Endothelial cell of umbilical vein (primary cell): Measurements from ENCODE around the gene ART5. TPM values are rescaled to one million over a fixed set of nuclear protein-coding genes. Genes with fewer than 3 reads are reported as not detected.

Source experiments
- BruUV-seq: library from RNA; stranded (reverse); fragments of 400-500 nt; replicated peaks from 2 replicates; lab custom pipeline; 2021; lab: Mats Ljungman, UMichigan
- CTCF ChIA-PET: fragments of 300-600, 350-600 bp; sonication (Branson Sonifier 250); formaldehyde crosslinking; loops from one replicate; lab custom pipeline; 2021; ENCODE audit warnings: antibody characterized with exemption, inconsistent platforms; lab: Charles Lee
- POLR2A ChIA-PET: fragments of 300-600, 350-600 bp; sonication (Branson Sonifier 250); formaldehyde crosslinking; loops from one replicate; lab custom pipeline; 2021; ENCODE audit warnings: antibody characterized with exemption, inconsistent platforms; lab: Charles Lee
- DNase-seq: peaks from one replicate; pipeline ENCODE4 v3.0.0-alpha.2; 2011; ENCODE audit warnings: low read depth, low spot score
- FAIRE-seq: peaks from 2 replicates; lab custom pipeline; 2011; peaks lifted over from hg19 to GRCh38; lab: Jason Lieb, UNC
- H2AFZ ChIP-seq: 2 replicates; pipeline ENCODE4 v1.6.0; 2012; ENCODE audit warnings: low read depth, low read length, control low read depth, inconsistent platforms
- H3K27ac ChIP-seq: 2 replicates; pipeline ENCODE4 v1.5.1; 2011; ENCODE audit warnings: low read depth, mild to moderate bottlenecking, control low read depth, low read length, moderate library complexity; ENCODE audit not compliant: insufficient read depth
- H3K27me3 ChIP-seq, 2 experiments: 2 replicates each; pipeline versions ENCODE4 v1.6.0 to v1.6.1; 2011; ENCODE audit warnings: low read length in 2 of 2, mixed read lengths in 1 of 2; ENCODE audit not compliant: control insufficient read depth in 2 of 2, insufficient read depth in 2 of 2
- H3K36me3 ChIP-seq, 2 experiments: 2 replicates in 1 of 2; 3 replicates in 1 of 2; pipeline ENCODE4 v1.5.1; 2011; ENCODE audit warnings: low read length in 2 of 2, mild to moderate bottlenecking in 1 of 2, moderate library complexity in 1 of 2; ENCODE audit not compliant: control insufficient read depth in 2 of 2, insufficient read depth in 2 of 2; ENCODE audit errors: extremely low read depth in 1 of 2
- H3K4me1 ChIP-seq: 3 replicates; pipeline ENCODE4 v1.5.1; 2011; ENCODE audit warnings: mild to moderate bottlenecking, low read length; ENCODE audit not compliant: control insufficient read depth, insufficient read depth; ENCODE audit errors: extremely low read depth
- H3K4me2 ChIP-seq: 2 replicates; pipeline ENCODE4 v1.6.1; 2011; ENCODE audit warnings: low read length, control low read depth, mixed read lengths; ENCODE audit not compliant: insufficient read depth
- H3K4me3 ChIP-seq, 3 experiments: fragments of 200-600 bp in 1 of 3; sonication (generic), shearing (Covaris generic) in 1 of 3; replicated peaks in 1 of 3; 2 replicates each; pipeline ENCODE4 v1.5.1; 2011 to 2016; ENCODE audit warnings: control low read depth in 3 of 3, low read length in 3 of 3, mild to moderate bottlenecking in 2 of 3, inconsistent platforms in 1 of 3, low read depth in 1 of 3, moderate library complexity in 1 of 3; ENCODE audit not compliant: insufficient read depth in 1 of 3
- H3K79me2 ChIP-seq: 2 replicates; pipeline ENCODE4 v1.6.0; 2012; ENCODE audit warnings: low read length, inconsistent platforms; ENCODE audit not compliant: control insufficient read depth, insufficient read depth
- H3K9ac ChIP-seq: replicated peaks from 2 replicates; pipeline ENCODE3; 2011; ENCODE audit warnings: low read length, control low read depth; ENCODE audit not compliant: insufficient read depth; ENCODE audit errors: extremely low read depth
- H3K9me1 ChIP-seq: replicated peaks from 3 replicates; pipeline ENCODE4 v1.6.0; 2011; ENCODE audit warnings: mild to moderate bottlenecking, low read length; ENCODE audit not compliant: control insufficient read depth, insufficient read depth; ENCODE audit errors: extremely low read depth
- H3K9me3 ChIP-seq: replicated peaks from 2 replicates; pipeline ENCODE4 v1.5.1; 2012; ENCODE audit warnings: low read length, inconsistent platforms; ENCODE audit not compliant: control insufficient read depth, insufficient read depth
- H4K20me1 ChIP-seq: replicated peaks from 2 replicates; pipeline ENCODE3; 2011; ENCODE audit warnings: mild to moderate bottlenecking, low read length; ENCODE audit not compliant: control insufficient read depth, insufficient read depth; ENCODE audit errors: extremely low read depth
- CTCF ChIP-seq, 2 donors: IDR thresholded peaks; 1 replicate in 1 of 2; 2 replicates in 1 of 2; pipeline ENCODE4 v1.5.1; 2011; ENCODE audit warnings: low read length in 2 of 2, mild to moderate bottlenecking in 2 of 2, moderate library complexity in 2 of 2, control low read depth in 1 of 2, inconsistent platforms in 1 of 2, low read depth in 1 of 2; ENCODE audit not compliant: insufficient read depth in 1 of 2; ENCODE audit errors: extremely low read depth in 1 of 2
- EZH2 ChIP-seq: IDR thresholded peaks from 2 replicates; pipeline ENCODE4 v1.6.1; 2012; ENCODE audit warnings: borderline replicate concordance, low read depth, mild to moderate bottlenecking, moderate library complexity, low read length, inconsistent platforms; ENCODE audit not compliant: severe bottlenecking
- FOS ChIP-seq: IDR thresholded peaks from 2 replicates; pipeline ENCODE4 v1.6.1; 2011; ENCODE audit warnings: mild to moderate bottlenecking, low read length, moderate library complexity, borderline replicate concordance; ENCODE audit not compliant: insufficient read depth
- GATA2 ChIP-seq: IDR thresholded peaks from 2 replicates; pipeline ENCODE4 v1.7.0; 2011; ENCODE audit warnings: low read depth, mild to moderate bottlenecking, moderate library complexity, mixed read lengths, low read length; ENCODE audit not compliant: insufficient read length, insufficient read depth
- MYC ChIP-seq: IDR thresholded peaks from one replicate; pipeline ENCODE4 v1.6.1; 2011; ENCODE audit warnings: mild to moderate bottlenecking, low read depth, low read length
- POLR2A ChIP-seq: IDR thresholded peaks from 2 replicates; pipeline ENCODE4 v1.6.1; 2012; ENCODE audit warnings: low read depth, mild to moderate bottlenecking, control low read depth, low read length
- dilution Hi-C: fragments of 300-500 bp; cut with MboI; formaldehyde crosslinking; loops from one replicate; pipeline ENCODE4 v1.15.0; 2019; ENCODE audit warnings: low sequenced_read_pairs; ENCODE audit not compliant: extremely low pct_ligation_motif_present
- intact Hi-C: fragments of 100-400 bp; cut with micrococcal nuclease; formaldehyde crosslinking; loops from one replicate; pipeline ENCODE4 v1.10.0; 2022
- polyA plus RNA-seq, 4 experiments: library from polyadenylated mRNA; depleted of rRNA in 3 of 4; stranded (reverse) in 3 of 4; unstranded in 1 of 4; fragments of >200 nt; gene quantifications; 2 replicates each; pipeline versions ENCODE4 v1.2.1 to v1.2.3, GENCODE V29; 2011 to 2012; ENCODE audit warnings: missing spikeins in 1 of 4
- total RNA-seq: library from RNA; stranded (reverse); gene quantifications from 2 replicates; pipeline ENCODE4 v1.2.3, GENCODE V29; 2021
- TF ChIP-seq, protein P1 (sequence below): IDR thresholded peaks from 2 replicates; pipeline ENCODE4 v1.6.1; 2011; ENCODE audit not compliant: insufficient read depth, insufficient read length

The ART5 gene
- total and polyA plus RNA-seq, 2 donors (not counting 3 experiments of a cell fraction or from before 2014, with no cell fraction given) = not detected

GRCh38 chr11:3623767-3624458, 17.9 kb downstream of the ART5 start:
- no peak for TF ChIP-seq CTCF (IDR thresholded peaks at IDR 0.05; ENCODE audit: extremely low read depth in 1 of 2, insufficient read depth in 1 of 2, low read depth in 1 of 2, low read length in 2 of 2)
- TF ChIP-seq MYC = no peak
- TF ChIP-seq POLR2A = no peak
- TF ChIP-seq, protein P1, sequence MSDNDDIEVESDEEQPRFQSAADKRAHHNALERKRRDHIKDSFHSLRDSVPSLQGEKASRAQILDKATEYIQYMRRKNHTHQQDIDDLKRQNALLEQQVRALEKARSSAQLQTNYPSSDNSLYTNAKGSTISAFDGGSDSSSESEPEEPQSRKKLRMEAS = no peak
- no peak for TF ChIP-seq FOS
- TF ChIP-seq GATA2 = no peak
- no peak for TF ChIP-seq EZH2
- H3K27me3 ChIP-seq = no peaks in the 10 kb centered on the region
- H3K4me1 ChIP-seq = no peaks in the 10 kb centered on the region
- intact Hi-C loops (no loop called here), dilution Hi-C loops (no loop called here)
- no TSS peak for BruUV-seq
- ChIA-PET POLR2A (no interaction called here), CTCF (no interaction called here)
- no peaks in the 10 kb centered on the region for H3K9me3 ChIP-seq
- H3K27ac ChIP-seq = no peak overlapping the region
- no peak overlapping the region for H2AFZ ChIP-seq
- no peaks in the 10 kb centered on the region for H3K79me2 ChIP-seq
- FAIRE-seq (no peak), DNase-seq (no peak)
- H3K36me3 ChIP-seq = no peaks in the 10 kb centered on the region
- H3K4me2 ChIP-seq = no peak overlapping the region
- no peak overlapping the region for H3K9ac ChIP-seq
- no peaks in the 10 kb centered on the region for H4K20me1 ChIP-seq
- no peaks in the 10 kb centered on the region for H3K9me1 ChIP-seq
- H3K4me3 ChIP-seq = no peak overlapping the region
